Cerebellar cortex (tissue), 1 donor: ENCODE measurements around the gene LIFR.
A peak's percentile ranks its signal among the peaks of the same experiment; 100 is the strongest.

ENCODE experiments used
- DNase-seq: peaks from one replicate; pipeline ENCODE4 v3.0.0-alpha.2; 2015; ENCODE audit warnings: low spot score

The LIFR gene

DNA sequence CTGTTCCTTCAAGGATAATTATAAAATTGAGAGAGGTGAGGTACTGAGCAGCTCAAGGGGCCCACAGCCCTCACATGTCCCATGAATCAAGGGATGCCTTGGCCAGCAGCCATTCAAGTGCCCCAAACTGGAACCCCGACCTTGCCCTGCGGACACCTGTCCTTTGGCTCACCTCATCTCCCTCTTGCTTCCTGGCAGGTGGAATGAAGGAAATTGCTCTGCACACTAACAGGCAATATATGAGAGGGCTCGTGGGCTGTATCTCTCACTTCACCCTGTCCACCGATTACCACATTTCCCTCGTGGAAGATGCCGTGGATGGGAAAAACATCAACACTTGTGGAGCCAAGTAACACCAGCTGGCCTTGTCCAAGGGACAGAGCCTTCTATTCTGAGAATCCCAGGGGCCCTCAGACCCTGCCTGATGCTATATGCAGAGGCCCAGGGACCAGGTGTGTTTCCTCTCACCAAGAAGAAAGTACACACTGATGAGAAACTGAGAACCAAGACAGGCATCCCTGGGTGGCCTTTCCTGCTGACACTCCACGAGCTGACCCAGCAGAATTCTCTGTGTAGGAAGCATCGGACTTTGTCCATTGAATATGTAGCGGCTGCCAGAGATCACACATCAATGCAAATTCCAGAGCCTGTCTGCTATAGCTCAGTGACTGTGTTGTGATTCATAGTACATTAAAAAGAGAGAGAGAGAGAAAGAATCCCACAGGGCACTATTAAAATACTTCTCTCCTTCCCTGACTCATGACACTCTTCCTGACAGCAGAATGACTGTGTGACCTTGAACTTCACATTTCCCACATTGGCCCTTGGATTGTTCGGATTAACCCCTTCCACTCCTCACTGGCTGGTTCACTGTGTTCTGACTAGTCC lies 92.6 kb downstream of the LIFR start:
- no peak for DNase-seq

GRCh38 chr5:38462976-38463633 lies 93.3 kb downstream of the LIFR start:
- DNase-seq: no peak

DNA sequence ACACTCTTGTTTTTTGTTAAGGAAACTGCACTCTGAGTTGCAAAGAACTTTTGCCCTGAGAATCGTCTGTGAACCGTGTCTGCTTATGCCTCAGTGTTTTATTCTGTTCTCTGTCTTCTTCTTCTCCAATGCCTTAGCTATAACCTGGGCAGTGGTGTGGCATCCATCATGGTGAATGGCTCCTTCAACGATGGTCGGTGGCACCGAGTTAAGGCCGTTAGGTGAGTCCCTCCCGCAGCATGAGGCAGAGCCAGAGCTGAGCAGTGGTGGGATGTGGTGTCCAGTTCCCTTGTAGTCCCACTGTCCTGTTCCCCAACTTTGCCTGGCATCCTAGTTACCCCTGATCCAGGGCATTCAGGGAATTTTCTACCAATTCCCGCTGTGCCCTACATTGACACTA lies 98.3 kb downstream of the LIFR start:
- DNase-seq: no peak

DNA sequence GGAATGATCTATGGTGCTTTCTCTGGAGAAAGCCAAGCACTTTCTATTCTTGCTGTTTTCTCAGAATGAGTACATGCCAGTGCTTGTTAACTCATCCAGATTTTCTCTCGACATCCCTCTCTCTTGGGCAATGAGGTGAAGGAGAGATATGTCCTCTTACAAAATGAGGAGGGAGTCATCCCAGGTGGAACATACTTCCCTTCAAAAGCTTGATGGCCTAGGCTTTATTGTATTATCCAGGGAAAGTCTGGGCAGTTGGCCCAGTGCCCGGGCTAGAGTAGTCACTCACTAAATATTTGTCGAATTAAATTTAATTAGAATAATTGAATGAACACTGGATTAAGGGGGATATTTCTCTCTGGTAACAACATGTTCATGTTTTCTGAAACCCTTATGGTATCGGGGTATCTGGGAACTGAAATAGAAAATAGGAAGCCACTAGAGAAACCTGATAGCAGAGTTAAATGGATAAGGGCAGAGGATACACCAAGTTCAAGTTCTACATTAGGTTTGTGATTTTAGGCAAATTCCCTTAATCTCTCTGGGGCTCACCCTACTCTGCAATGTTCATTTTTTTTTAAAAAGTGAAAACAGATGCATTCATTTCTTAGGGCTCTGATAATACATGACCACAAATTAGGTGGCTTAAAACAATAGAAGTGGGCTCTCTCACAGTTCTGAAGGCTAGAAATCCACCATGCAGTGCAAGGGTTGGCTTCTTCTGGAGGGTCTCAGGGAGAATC lies 99.6 kb downstream of the LIFR start:
- no peak for DNase-seq

GRCh38 chr5:38455796-38456330 lies 100.6 kb downstream of the LIFR start:
- DNase-seq: no peak

GRCh38 chr5:38453921-38454320 lies 102.5 kb downstream of the LIFR start:
- DNase-seq: no peak

- no peak for DNase-seq
These were observed 102.9 kb downstream of the LIFR start for GRCh38 chr5:38453506-38453905.

GRCh38 chr5:38452201-38452600 lies 104.2 kb downstream of the LIFR start:
- no peak for DNase-seq

DNA sequence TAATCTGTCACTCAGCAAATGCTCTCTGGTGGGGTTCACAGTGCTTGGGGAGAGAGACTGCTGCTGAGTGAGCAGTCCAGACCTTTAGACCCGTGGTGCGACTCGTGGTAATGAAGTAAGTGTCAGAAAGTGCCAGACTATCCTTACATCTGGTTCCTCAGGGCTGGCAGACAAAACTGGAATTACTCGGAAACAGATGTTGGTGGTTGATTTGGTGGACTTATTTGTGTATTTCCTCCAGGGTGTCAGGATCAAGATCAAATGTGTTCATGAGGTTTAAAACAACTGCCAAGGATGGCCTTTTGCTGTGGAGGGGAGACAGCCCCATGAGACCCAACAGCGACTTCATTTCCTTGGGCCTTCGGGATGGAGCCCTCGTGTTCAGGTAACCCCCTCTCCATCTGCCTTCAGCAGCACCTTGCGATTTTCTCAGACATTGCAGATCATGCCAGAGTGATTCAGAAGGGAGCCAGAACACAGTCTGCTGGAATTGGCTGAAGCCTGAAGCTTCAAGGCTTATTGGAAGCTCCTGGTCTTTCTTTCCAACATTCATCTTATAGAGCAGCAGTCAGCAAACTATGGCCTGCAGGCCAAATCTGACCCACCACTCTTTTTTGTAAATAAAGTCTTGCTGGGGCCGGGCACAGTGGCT lies 105.2 kb downstream of the LIFR start:
- no peak for DNase-seq

GRCh38 chr5:38450627-38451026 lies 105.8 kb downstream of the LIFR start:
- DNase-seq: no peak

DNA sequence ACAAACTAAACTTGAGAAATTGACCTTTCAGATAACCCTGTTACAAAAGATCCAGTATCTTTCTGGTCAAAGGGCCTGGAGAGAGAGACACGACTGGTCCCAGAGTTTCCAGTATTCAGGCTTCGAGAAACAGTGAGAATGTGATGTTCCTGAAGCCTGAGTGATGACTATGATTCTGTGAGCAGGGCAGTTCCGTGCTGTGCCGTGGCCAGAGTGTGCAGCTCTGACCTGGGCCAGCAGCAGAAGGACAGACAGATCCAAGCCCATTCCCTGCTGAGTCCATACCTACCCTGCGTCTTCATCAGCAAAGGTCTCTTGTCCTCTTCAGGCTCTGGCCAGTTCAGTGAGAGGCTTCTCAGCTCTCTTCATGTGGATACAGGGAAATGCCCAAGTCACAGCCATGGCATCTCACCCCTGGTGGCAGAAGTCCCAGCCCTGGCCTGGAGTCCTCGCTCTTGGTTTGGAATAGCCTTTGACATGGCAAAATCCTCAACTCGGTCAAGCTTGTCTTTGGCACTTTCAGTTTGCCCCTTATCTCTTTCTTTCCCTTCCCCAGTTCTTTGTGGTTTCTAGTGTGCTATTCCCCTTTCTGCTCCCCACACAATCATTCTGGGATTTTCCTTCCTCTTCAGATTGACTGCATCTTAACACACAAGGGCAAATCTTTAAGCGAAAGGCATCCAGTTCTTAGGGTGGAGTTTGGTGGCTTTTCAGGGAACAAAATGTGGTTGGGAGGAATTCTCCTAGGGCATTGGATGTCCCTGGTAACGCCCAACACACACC lies 107.7 kb downstream of the LIFR start:
- no peak for DNase-seq

GRCh38 chr5:38447786-38448185 lies 108.7 kb downstream of the LIFR start:
- DNase-seq: no peak

DNA sequence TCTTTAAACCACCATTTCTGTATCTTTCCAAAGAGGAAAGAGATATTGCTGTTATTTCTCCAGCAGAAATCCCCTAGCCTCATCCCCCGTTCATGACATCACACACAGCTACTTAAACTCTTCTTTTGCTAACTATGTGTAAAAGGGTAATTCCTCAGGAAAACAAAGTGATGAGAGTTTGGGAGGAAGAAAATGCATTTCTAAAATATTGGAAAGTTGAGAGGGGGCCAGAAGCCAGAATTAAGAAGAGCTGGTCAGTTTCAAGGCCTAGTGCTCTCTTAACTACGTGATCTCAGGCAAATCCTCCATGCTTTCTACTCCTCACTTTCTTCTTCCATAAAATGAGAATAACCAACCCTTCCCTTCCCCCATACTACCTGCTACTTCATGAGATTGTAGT lies 109.4 kb downstream of the LIFR start:
- no peak for DNase-seq

DNA sequence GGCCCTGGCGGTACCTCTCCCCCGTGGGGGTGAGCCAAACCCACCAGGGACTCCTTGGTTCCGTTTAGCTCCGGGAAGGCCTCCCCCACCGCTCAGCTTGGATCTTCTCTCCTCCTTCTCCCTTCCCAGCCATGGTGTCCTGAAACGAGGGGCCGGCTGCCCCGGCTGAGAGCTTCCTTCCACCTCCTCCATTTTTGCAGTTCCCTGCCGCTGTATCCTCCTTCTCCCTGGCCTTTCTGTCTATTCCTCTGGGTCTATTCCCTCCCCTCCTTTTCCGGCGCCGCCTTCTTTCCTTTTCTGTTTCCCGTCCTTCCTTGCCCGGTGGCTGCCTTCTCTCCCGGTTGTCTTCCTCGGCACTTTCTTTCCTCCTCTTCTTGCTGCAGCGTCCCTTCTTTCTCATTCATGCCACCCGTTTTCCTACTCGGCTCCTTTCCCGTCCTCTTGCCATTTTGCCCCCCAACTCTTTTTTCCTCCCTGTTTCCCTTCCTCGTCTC lies 110.4 kb downstream of the LIFR start:
- no peak for DNase-seq

GRCh38 chr5:38445374-38446028 lies 110.9 kb downstream of the LIFR start:
- no peak for DNase-seq

- no peak for DNase-seq
These were observed 113.1 kb downstream of the LIFR start for GRCh38 chr5:38443390-38443789.

- no peak for DNase-seq
These were observed 114.2 kb downstream of the LIFR start for GRCh38 chr5:38442247-38442573.

DNA sequence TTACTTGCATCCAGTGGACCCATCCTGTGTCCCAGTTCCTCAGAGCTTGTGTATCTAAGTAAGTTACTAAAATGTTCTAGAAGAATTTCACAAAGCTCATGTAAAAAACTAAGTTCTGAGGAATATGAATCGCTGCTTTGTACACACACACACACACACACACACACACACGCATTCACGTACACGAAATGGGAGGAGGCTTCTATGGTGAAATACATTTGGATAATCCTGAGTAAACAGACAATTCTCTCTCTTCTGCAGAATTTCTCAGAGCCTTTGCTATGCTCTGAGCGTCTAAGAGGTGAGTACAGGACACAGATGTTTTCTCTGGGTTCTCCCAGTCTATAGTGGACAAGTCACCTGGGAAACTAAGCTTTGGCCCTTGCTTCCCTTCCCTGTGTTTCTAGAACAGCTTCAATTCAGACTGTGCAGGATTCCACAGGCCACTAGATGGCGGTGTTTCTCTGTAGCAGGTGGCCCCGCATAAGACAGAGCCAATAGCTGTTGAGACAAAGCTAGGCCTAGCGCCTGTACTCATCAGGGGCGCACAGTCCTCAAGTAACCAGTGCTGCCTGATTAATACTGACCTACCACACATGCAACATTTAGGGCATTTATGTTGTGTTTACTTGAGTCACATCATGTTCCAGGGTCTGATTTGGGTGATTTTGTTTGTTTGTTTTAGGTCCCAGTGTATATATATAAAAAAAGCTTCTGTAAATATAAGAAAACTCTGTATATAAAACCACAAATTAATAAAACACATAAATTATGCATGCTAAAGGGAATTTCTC lies 114.8 kb downstream of the LIFR start:
- DNase-seq: peak; percentile 95

- DNase-seq: no peak
These were observed 117.7 kb downstream of the LIFR start for GRCh38 chr5:38438757-38439156.
